ENCODE results near the gene HSD17B4.

- TF ChIP-seq CTCF (IDR thresholded peaks at IDR 0.05) (no peak), POLR2A (IDR thresholded peaks at IDR 0.05) (no peak)
Observed at GRCh38 chr5:119578937-119579336, 126.6 kb downstream of the HSD17B4 start.

All from adrenal gland (tissue), 5 donors.